Measurements from ENCODE around the gene TBC1D16. TPM values are rescaled to one million over a fixed set of nuclear protein-coding genes. Genes with fewer than 3 reads are reported as not detected.

TBC1D16 gene
- total and polyA plus RNA-seq, 2 donors (not counting 1 experiment from before 2014, with no cell fraction given) = 0.82 to 2.7 TPM

- ATAC-seq (ENCODE audit: low read depth) (no peak), DNase-seq (no peak)
- Mint-ChIP-seq H3K4me3 (no peak overlapping the region), H3K4me1 (peaks cover 10% of the 10 kb centered on the region), H3K27me3 (peaks cover 26% of the 10 kb centered on the region), H3K9me3 (ENCODE audit: insufficient read depth) (no peaks in the 10 kb centered on the region), H3K27ac (peak overlapping the region; percentile 10)
- Histone ChIP-seq H3K36me3 (replicated peaks in 1 of 2; ENCODE audit: control extremely low read depth in 1 of 2, control insufficient read depth in 1 of 2, extremely low read depth in 1 of 2, insufficient read depth in 2 of 2, low read length in 1 of 2) (no peaks in the 10 kb centered on the region), H3K9ac (ENCODE audit: low read length) (no peak overlapping the region), H3K4me3 (ENCODE audit: control extremely low read depth in 1 of 5, extremely low read depth in 1 of 5, insufficient read depth in 1 of 5, low read depth in 2 of 5, low read length in 4 of 5) (no peak overlapping the region), H2AFZ (ENCODE audit: insufficient read depth, low read depth, low read length, poor library complexity, severe bottlenecking) (no peak overlapping the region), H3K4me1 (ENCODE audit: control insufficient read depth in 2 of 2, insufficient read depth in 2 of 2, low read length in 2 of 2) (peaks cover 0 to 3% of the 10 kb centered on the region in 2 donors), H3K79me2 (ENCODE audit: control insufficient read depth, insufficient read depth, low read length) (no peaks in the 10 kb centered on the region), H3K9me3 (ENCODE audit: control extremely low read depth in 1 of 3, control insufficient read depth in 2 of 3, insufficient read depth in 1 of 3, low read length in 2 of 3) (no peaks in the 10 kb centered on the region), H3K27ac (ENCODE audit: low read length in 2 of 2) (no peak overlapping the region), H3K4me2 (replicated peaks; ENCODE audit: low read depth, low read length, poor library complexity, severe bottlenecking) (no peak overlapping the region), H3K27me3 (replicated peaks in 1 of 4; ENCODE audit: control extremely low read depth in 1 of 4, control insufficient read depth in 3 of 4, insufficient read depth in 4 of 4, low read length in 3 of 4) (peaks cover 0 to 3% (median 2%) of the 10 kb centered on the region in 4 experiments), H4K20me1 (ENCODE audit: control insufficient read depth, insufficient read depth, low read length, poor library complexity, severe bottlenecking) (no peaks in the 10 kb centered on the region)
- WGBS (ENCODE audit: insufficient coverage) = 93% methylated on average over 8 of the region's 20 CpGs
- ChIA-PET POLR2A (no interaction called here), CTCF (no interaction called here)
- intact Hi-C loops (cut with micrococcal nuclease) = no loop called here
- TF ChIP-seq CTCF (IDR thresholded peaks at IDR 0.05) = no peak
- no peak for TF ChIP-seq EZH2 (IDR thresholded peaks at IDR 0.05; ENCODE audit: borderline replicate concordance, insufficient read depth, low read depth, low read length, poor library complexity, severe bottlenecking)
Measured at GRCh38 chr17:79913896-79914812, 121.5 kb downstream of the TBC1D16 start.

DNA sequence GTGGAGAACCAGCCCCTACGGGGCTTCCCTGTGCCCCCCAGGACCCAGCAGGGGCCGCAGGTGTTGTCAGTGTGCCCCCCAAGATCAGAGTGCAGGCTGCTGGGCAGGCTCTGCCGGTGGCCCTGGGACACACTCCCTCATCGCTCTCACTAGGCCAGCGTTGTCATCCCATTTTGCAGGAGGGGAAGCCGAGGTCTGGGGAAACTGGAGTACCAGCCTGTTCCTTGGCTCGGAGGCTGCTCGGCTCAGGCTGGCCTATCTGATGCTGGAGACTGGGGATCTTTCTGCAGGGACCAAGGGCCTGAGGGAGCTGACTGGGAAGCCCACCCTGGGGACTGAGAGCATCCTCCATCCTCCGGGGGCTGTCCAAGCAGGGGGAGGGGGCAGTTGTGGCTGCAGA is 122.2 kb downstream of the TBC1D16 start:
- H3K27ac Mint-ChIP-seq = peak overlapping the region; percentile 10
- Histone ChIP-seq H3K9me3 (ENCODE audit: control extremely low read depth in 1 of 3, control insufficient read depth in 2 of 3, insufficient read depth in 1 of 3, low read length in 2 of 3) (no peaks in the 10 kb centered on the region), H4K20me1 (ENCODE audit: control insufficient read depth, insufficient read depth, low read length, poor library complexity, severe bottlenecking) (no peaks in the 10 kb centered on the region), H3K36me3 (replicated peaks in 1 of 2; ENCODE audit: control extremely low read depth in 1 of 2, control insufficient read depth in 1 of 2, extremely low read depth in 1 of 2, insufficient read depth in 2 of 2, low read length in 1 of 2) (no peaks in the 10 kb centered on the region), H3K9ac (ENCODE audit: low read length) (no peak overlapping the region), H3K4me3 (ENCODE audit: control extremely low read depth in 1 of 5, extremely low read depth in 1 of 5, insufficient read depth in 1 of 5, low read depth in 2 of 5, low read length in 4 of 5) (no peak overlapping the region), H3K27me3 (replicated peaks in 1 of 4; ENCODE audit: control extremely low read depth in 1 of 4, control insufficient read depth in 3 of 4, insufficient read depth in 4 of 4, low read length in 3 of 4) (peaks cover 0 to 3% (median 2%) of the 10 kb centered on the region in 4 experiments), H3K27ac (ENCODE audit: low read length in 2 of 2) (no peak overlapping the region), H3K79me2 (ENCODE audit: control insufficient read depth, insufficient read depth, low read length) (no peaks in the 10 kb centered on the region), H3K4me2 (replicated peaks; ENCODE audit: low read depth, low read length, poor library complexity, severe bottlenecking) (no peak overlapping the region), H2AFZ (ENCODE audit: insufficient read depth, low read depth, low read length, poor library complexity, severe bottlenecking) (no peak overlapping the region), H3K4me1 (ENCODE audit: control insufficient read depth in 2 of 2, insufficient read depth in 2 of 2, low read length in 2 of 2) (peaks cover 0 to 3% of the 10 kb centered on the region in 2 donors)
- POLR2A ChIA-PET = no interaction called here
- peaks cover 26% of the 10 kb centered on the region for H3K27me3 Mint-ChIP-seq
- no peaks in the 10 kb centered on the region for H3K9me3 Mint-ChIP-seq (ENCODE audit: insufficient read depth)
- DNase-seq (no peak), ATAC-seq (ENCODE audit: low read depth) (no peak)
- WGBS (ENCODE audit: insufficient coverage) = 89% methylated on average over 9 of the region's 9 CpGs
- intact Hi-C loops (cut with micrococcal nuclease) = no loop called here
- no peak overlapping the region for H3K4me3 Mint-ChIP-seq
- H3K4me1 Mint-ChIP-seq = peaks cover 10% of the 10 kb centered on the region
- no peak for TF ChIP-seq CTCF (IDR thresholded peaks at IDR 0.05)
- no peak for TF ChIP-seq EZH2 (IDR thresholded peaks at IDR 0.05; ENCODE audit: borderline replicate concordance, insufficient read depth, low read depth, low read length, poor library complexity, severe bottlenecking)
- CTCF ChIA-PET = no interaction called here

Measured in B cell (primary cell).